ENCODE data around the gene OR5C1.

Gene OR5C1

GRCh38 chr9:122819326-122819725, 30.6 kb downstream of the OR5C1 start:
- TF ChIP-seq CTCF (IDR thresholded peaks at IDR 0.05; ENCODE audit: low read depth, low read length) = no peak
- peak; percentile 69 for DNase-seq (ENCODE audit: low read depth, low spot score)
- no peak overlapping the region for H3K4me3 ChIP-seq (ENCODE audit: low read depth, low read length)
- in situ Hi-C loops (cut with HindIII; ENCODE audit: low sequenced_read_pairs) = no loop called here

- peak; percentile 49 for DNase-seq (ENCODE audit: low read depth, low spot score)
- TF ChIP-seq CTCF (IDR thresholded peaks at IDR 0.05; ENCODE audit: low read depth, low read length) = no peak
- in situ Hi-C loops (cut with HindIII; ENCODE audit: low sequenced_read_pairs) = no loop called here
- H3K4me3 ChIP-seq (ENCODE audit: low read depth, low read length) = no peak overlapping the region
Measured at GRCh38 chr9:122819791-122820489, 31.2 kb downstream of the OR5C1 start.

DNA sequence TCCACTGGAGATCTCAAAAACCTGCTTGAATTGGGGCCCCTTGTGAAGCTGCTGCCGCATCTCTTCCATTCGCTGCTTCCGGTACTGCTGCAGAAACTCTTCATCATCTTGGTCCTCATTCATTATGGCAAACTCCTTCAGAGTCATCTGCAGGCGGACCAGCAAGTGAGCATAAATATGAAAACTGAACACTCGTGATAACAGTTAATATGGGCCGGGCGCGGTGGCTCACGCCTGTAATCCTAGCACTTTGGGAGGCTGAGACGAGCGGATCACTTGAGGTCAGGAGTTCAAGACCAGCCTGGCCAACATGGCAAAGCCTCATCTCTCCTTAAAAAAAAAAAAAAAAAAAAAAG, 31.7 kb downstream of the OR5C1 start:
- DNase-seq (ENCODE audit: low read depth, low spot score) = no peak
- TF ChIP-seq CTCF (IDR thresholded peaks at IDR 0.05; ENCODE audit: low read depth, low read length) = no peak
- in situ Hi-C loops (cut with HindIII; ENCODE audit: low sequenced_read_pairs) = no loop called here
- H3K4me3 ChIP-seq (ENCODE audit: low read depth, low read length) = no peak overlapping the region

DNA sequence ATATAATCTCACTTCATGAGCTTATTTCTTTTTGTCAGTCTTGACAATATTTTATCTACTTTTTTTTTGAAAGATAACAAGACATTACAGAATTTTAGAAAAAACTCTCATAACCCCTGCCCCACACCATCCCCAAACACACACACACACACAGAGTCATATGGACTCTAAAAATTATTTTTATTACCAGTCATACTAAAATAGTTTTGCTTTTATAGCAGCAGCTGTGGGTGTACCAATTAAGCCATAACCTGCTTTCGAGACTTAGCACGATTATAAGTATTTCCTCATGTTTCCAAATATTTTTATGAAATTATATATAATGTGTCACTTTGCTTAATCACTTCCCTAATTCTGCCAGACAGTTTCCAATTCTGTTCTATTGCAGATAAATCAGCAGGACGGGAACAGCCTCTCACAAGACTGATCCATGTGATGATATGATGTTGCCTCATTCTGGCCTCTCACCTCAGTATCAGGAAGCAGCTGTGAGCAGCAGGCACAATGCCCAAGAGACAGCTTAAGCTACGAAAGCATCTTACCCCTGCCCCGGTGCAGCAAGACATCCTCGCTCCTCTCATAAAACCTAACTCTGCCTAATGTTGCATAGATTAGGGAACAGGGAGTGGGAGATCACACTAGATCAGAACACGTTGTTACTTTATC, 32.7 kb downstream of the OR5C1 start:
- no peak for TF ChIP-seq CTCF (IDR thresholded peaks at IDR 0.05; ENCODE audit: low read depth, low read length)
- DNase-seq (ENCODE audit: low read depth, low spot score) = no peak
- in situ Hi-C loops (cut with HindIII; ENCODE audit: low sequenced_read_pairs) = no loop called here
- no peak overlapping the region for H3K4me3 ChIP-seq (ENCODE audit: low read depth, low read length)

GRCh38 chr9:122822056-122822455, 33.3 kb downstream of the OR5C1 start:
- DNase-seq (ENCODE audit: low read depth, low spot score) = no peak
- TF ChIP-seq CTCF (IDR thresholded peaks at IDR 0.05; ENCODE audit: low read depth, low read length) = no peak
- in situ Hi-C loops (cut with HindIII; ENCODE audit: low sequenced_read_pairs) = no loop called here
- H3K4me3 ChIP-seq (ENCODE audit: low read depth, low read length) = no peak overlapping the region

- H3K4me3 ChIP-seq (ENCODE audit: low read depth, low read length) = no peak overlapping the region
- no peak for TF ChIP-seq CTCF (IDR thresholded peaks at IDR 0.05; ENCODE audit: low read depth, low read length)
- in situ Hi-C loops (cut with HindIII; ENCODE audit: low sequenced_read_pairs) = no loop called here
- no peak for DNase-seq (ENCODE audit: low read depth, low spot score)
Measured at GRCh38 chr9:122822938-122823337, 34.2 kb downstream of the OR5C1 start.

Data from astrocyte of the spinal cord (primary cell).